Esophagus muscularis mucosa (tissue), 4 donors: ENCODE measurements around the gene HCFC1. TPM values are rescaled to one million over a fixed set of nuclear protein-coding genes. Genes with fewer than 3 reads are reported as not detected.

Experiments used
- DNase-seq: peaks from one replicate; pipeline ENCODE4 v3.0.0-alpha.2; 2017; ENCODE audit errors: extremely low spot score
- H3K27ac ChIP-seq, 4 donors: fragments of 200-600 bp; sonication (generic); replicated peaks in 1 of 4; 1 replicate in 3 of 4; 2 replicates in 1 of 4; pipeline ENCODE4 v1.5.1; 2016 to 2019; ENCODE audit warnings: mild to moderate bottlenecking in 1 of 4
- H3K27me3 ChIP-seq, 4 donors: fragments of 200-600 bp; sonication (generic); one replicate each; pipeline versions ENCODE4 v1.5.1 to v1.6.0; 2016 to 2019
- H3K36me3 ChIP-seq, 4 donors: fragments of 200-600 bp; sonication (generic); one replicate each; pipeline ENCODE4 v1.5.1; 2016 to 2019
- H3K4me1 ChIP-seq, 4 donors: fragments of 200-600 bp; sonication (generic); one replicate each; pipeline ENCODE4 v1.5.1; 2016 to 2019
- H3K4me3 ChIP-seq, 4 donors: fragments of 200-600 bp; sonication (generic); 1 replicate in 2 of 4; 2 replicates in 2 of 4; pipeline ENCODE4 v1.5.1; 2016 to 2019; ENCODE audit warnings: mild to moderate bottlenecking in 4 of 4, moderate library complexity in 1 of 4
- H3K9me3 ChIP-seq, 4 donors: fragments of 200-600 bp; sonication (generic); 1 replicate in 3 of 4; 2 replicates in 1 of 4; pipeline ENCODE4 v1.5.1; 2016 to 2019
- CTCF ChIP-seq, 3 experiments: fragments of 200-600 bp in 2 of 3; fragments of 450-650 bp in 1 of 3; sonication (generic) in 2 of 3; IDR thresholded peaks; one replicate each; pipeline ENCODE4 v1.5.1; 2017 to 2019; ENCODE audit warnings: antibody characterized with exemption in 3 of 3, mild to moderate bottlenecking in 2 of 3, moderate library complexity in 1 of 3
- EP300 ChIP-seq: sonication (generic); formaldehyde crosslinking; IDR thresholded peaks from one replicate; pipeline ENCODE4 v1.6.1; 2017; ENCODE audit warnings: antibody characterized with exemption
- POLR2A ChIP-seq: fragments of 450-650 bp; IDR thresholded peaks from one replicate; pipeline ENCODE4 v1.6.1; 2017; ENCODE audit warnings: antibody characterized with exemption, moderate library complexity, mild to moderate bottlenecking, low read depth
- POLR2AphosphoS5 ChIP-seq, 2 donors: sonication (generic); formaldehyde crosslinking; IDR thresholded peaks; one replicate each; pipeline ENCODE4 v1.6.1; 2017; ENCODE audit warnings: antibody characterized with exemption in 2 of 2
- WGBS: methylation state at CpG from one replicate; pipeline ENCODE4 v1.1.5; 2018; 5-methylcytosine and 5-hydroxymethylcytosine counted together
- intact Hi-C: fragments of 100-400 bp; cut with DNase I; formaldehyde crosslinking; loops from one replicate; pipeline ENCODE4 v1.15.1; 2023
- total RNA-seq, 4 donors: library from RNA; depleted of rRNA; stranded (reverse); fragments of >200 nt; gene quantifications; one replicate each; pipeline versions ENCODE4 v1.1.0 to v1.2.1, GENCODE V29; 2016

Gene HCFC1
- total RNA-seq, 4 donors from 2014 or later = 50.7 to 102 (median 60.8) TPM

- Histone ChIP-seq H3K27me3 (no peaks in the 10 kb centered on the region), H3K36me3 (peaks cover 0 to 42% (median 31%) of the 10 kb centered on the region in 4 donors), H3K27ac (no peak overlapping the region), H3K4me1 (peaks cover 6 to 36% (median 31%) of the 10 kb centered on the region in 4 donors), H3K9me3 (no peaks in the 10 kb centered on the region), H3K4me3 (no peak overlapping the region)
- TF ChIP-seq CTCF (IDR thresholded peaks at IDR 0.05) = no peak
- no peak for TF ChIP-seq POLR2AphosphoS5 (IDR thresholded peaks at IDR 0.05)
- TF ChIP-seq EP300 = no peak
- TF ChIP-seq POLR2A = no peak
- intact Hi-C loops = loop anchor here (5.0 kb wide), 1 partner anchor 37 kb away; no protein-coding TSS in a partner anchor
- no peak for DNase-seq
- 82% methylated on average over 7 of the region's 16 CpGs for WGBS
Observed at GRCh38 chrX:154015581-154016264, 44.1 kb upstream of the HCFC1 start.

GRCh38 chrX:154014429-154015380 lies 43.1 kb upstream of the HCFC1 start:
- H3K27me3 ChIP-seq = no peaks in the 10 kb centered on the region
- peaks cover 6 to 29% (median 25%) of the 10 kb centered on the region in 4 donors for H3K4me1 ChIP-seq
- intact Hi-C loops = loop anchor here (5.0 kb wide), 1 partner anchor 38 kb away; no protein-coding TSS in a partner anchor
- no peak for TF ChIP-seq CTCF (IDR thresholded peaks at IDR 0.05)
- no peak for TF ChIP-seq EP300
- TF ChIP-seq POLR2A = no peak
- TF ChIP-seq POLR2AphosphoS5 (IDR thresholded peaks at IDR 0.05) = no peak
- no peak for DNase-seq
- H3K9me3 ChIP-seq = no peaks in the 10 kb centered on the region
- H3K27ac ChIP-seq = no peak overlapping the region
- H3K36me3 ChIP-seq = peaks cover 0 to 47% (median 31%) of the 10 kb centered on the region in 4 donors
- H3K4me3 ChIP-seq = no peak overlapping the region
- WGBS = 84% methylated on average over 24 of the region's 24 CpGs

GRCh38 chrX:154013614-154014360 lies 42.2 kb upstream of the HCFC1 start:
- intact Hi-C loops = no loop called here
- no peaks in the 10 kb centered on the region for H3K9me3 ChIP-seq
- 33% methylated on average over 11 of the region's 20 CpGs for WGBS
- TF ChIP-seq POLR2AphosphoS5 (IDR thresholded peaks at IDR 0.05) = peak in 1 of 2 donors; percentile 7
- no peak for TF ChIP-seq POLR2A
- no peak for TF ChIP-seq EP300
- peak; percentile 78 to 94 (median 92) for TF ChIP-seq CTCF (IDR thresholded peaks at IDR 0.05)
- no peak for DNase-seq
- peaks cover 4 to 25% (median 20%) of the 10 kb centered on the region in 4 donors for H3K4me1 ChIP-seq
- peaks cover 0 to 47% (median 31%) of the 10 kb centered on the region in 4 donors for H3K36me3 ChIP-seq
- no peak overlapping the region for H3K27ac ChIP-seq
- no peak overlapping the region for H3K4me3 ChIP-seq
- H3K27me3 ChIP-seq = no peaks in the 10 kb centered on the region

GRCh38 chrX:154013001-154013421 lies 41.4 kb upstream of the HCFC1 start:
- DNase-seq = no peak
- 81% methylated on average over 5 of the region's 17 CpGs for WGBS
- Histone ChIP-seq H3K4me1 (peaks cover 0 to 17% (median 12%) of the 10 kb centered on the region in 4 donors), H3K4me3 (no peak overlapping the region), H3K27me3 (no peaks in the 10 kb centered on the region), H3K27ac (peak overlapping the region in 1 of 4 donors; percentile 27), H3K9me3 (no peaks in the 10 kb centered on the region), H3K36me3 (peaks cover 0 to 45% (median 31%) of the 10 kb centered on the region in 4 donors)
- TF ChIP-seq CTCF (IDR thresholded peaks at IDR 0.05) = no peak
- TF ChIP-seq EP300 = no peak
- no peak for TF ChIP-seq POLR2AphosphoS5 (IDR thresholded peaks at IDR 0.05)
- no peak for TF ChIP-seq POLR2A
- intact Hi-C loops = no loop called here
